Activated naive CD8-positive, alpha-beta T cell treated with anti-CD3 and anti-CD28 coated beads, Interleukin-2, amount 50 U/mL, for 24 hours (primary cell): ENCODE measurements around the gene ULK4.
"Not testable (repeated sequence)": the region's sequence is repeated elsewhere in the genome, so short reads cannot be mapped to it uniquely, and the experiment has no call there.

Source experiments
- ATAC-seq: fragments of 150-1000 bp; cut with Tn5 transposase; one replicate; pipeline ENCODE4 v1.10.0; 2021
- DNase-seq: peaks from one replicate; pipeline ENCODE4 v3.0.0; 2021
- H3K27ac Mint-ChIP-seq: one replicate; pipeline ENCODE4 v1.8.0; 2021; ENCODE audit warnings: mild to moderate bottlenecking, mixed read lengths
- H3K27me3 Mint-ChIP-seq: one replicate; pipeline ENCODE4 v1.8.0; 2021; ENCODE audit warnings: mixed read lengths
- H3K36me3 Mint-ChIP-seq: one replicate; pipeline ENCODE4 v1.8.0; 2021; ENCODE audit warnings: low read depth, mixed read lengths
- H3K4me1 Mint-ChIP-seq: one replicate; pipeline ENCODE4 v1.8.0; 2021; ENCODE audit warnings: mixed read lengths
- H3K4me3 Mint-ChIP-seq: one replicate; pipeline ENCODE4 v1.8.0; 2021; ENCODE audit warnings: mild to moderate bottlenecking, moderate library complexity, mixed read lengths
- H3K9me3 Mint-ChIP-seq: one replicate; pipeline ENCODE4 v1.8.0; 2021; ENCODE audit warnings: mixed read lengths

Gene ULK4

DNA sequence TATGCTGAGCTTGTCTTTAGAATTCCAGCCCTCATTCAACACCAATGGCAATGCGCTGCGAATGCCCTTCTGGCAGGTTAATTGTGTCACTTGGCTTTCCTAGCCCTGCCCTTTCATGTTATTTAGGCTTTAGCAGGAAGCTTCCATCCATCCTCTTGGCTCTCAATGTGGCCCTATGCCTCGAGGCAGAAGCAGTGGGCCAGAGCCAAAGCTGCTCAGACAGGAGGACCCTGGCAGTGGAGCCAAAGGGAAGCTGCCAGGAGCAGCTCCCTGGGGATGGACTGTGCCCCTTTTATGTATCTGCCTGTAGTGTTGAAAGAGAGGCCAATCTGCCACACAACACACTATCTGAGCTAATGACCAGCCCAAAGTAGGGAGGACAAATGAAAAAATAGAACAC lies 386.2 kb downstream of the ULK4 start:
- Mint-ChIP-seq H3K4me3 (no peak overlapping the region), H3K36me3 (peaks cover 5% of the 10 kb centered on the region), H3K9me3 (peaks cover 5% of the 10 kb centered on the region), H3K4me1 (peaks cover 5% of the 10 kb centered on the region), H3K27ac (no peak overlapping the region), H3K27me3 (no peaks in the 10 kb centered on the region)
- DNase-seq (no peak), ATAC-seq (no peak)

DNA sequence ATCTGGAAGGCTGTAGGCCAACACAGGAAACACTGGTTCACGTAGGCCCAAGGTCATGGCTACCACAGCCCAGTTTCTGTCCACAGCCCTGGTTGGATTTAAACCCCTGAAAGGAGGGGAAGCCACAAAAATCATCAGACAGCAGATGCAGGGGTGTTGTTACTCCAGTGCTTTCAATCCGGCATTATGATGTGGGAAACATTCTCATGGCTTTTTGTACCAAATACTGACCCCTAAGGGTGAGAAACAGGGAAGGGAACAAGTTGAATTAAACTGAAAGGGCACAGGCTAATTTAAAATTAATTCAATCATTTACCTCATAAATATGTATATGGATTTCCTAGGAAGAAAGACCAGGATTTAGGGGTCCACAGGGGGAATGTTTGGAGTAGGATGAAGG lies 387.0 kb downstream of the ULK4 start:
- DNase-seq (no peak), ATAC-seq (no peak)
- H3K36me3 Mint-ChIP-seq: peaks cover 5% of the 10 kb centered on the region
- H3K27me3 Mint-ChIP-seq: no peaks in the 10 kb centered on the region
- H3K4me3 Mint-ChIP-seq: no peak overlapping the region
- H3K9me3 Mint-ChIP-seq: peaks cover 5% of the 10 kb centered on the region
- peaks cover 5% of the 10 kb centered on the region for H3K4me1 Mint-ChIP-seq
- no peak overlapping the region for H3K27ac Mint-ChIP-seq

DNA sequence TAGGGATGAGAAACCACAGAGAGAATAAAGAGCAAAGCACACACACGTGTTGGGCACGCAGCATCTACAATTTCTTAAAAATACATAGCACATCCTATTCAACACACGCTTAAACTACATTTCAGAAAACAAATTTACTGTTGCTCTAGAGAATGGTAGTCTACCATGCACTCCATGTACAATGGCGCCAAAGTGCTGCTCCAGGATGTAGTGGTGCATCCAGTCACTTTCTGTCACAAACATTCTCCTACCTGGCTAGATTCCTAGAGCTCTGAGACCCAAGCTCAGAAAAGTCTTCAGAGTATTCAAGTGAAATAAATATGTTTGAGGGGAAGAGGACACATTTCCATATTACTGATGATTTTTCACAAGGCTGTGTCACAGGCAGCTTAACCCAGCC lies 388.3 kb downstream of the ULK4 start:
- H3K27ac Mint-ChIP-seq: no peak overlapping the region
- H3K27me3 Mint-ChIP-seq: no peaks in the 10 kb centered on the region
- H3K9me3 Mint-ChIP-seq: no peaks in the 10 kb centered on the region
- ATAC-seq (no peak), DNase-seq (no peak)
- peaks cover 2% of the 10 kb centered on the region for H3K36me3 Mint-ChIP-seq
- H3K4me1 Mint-ChIP-seq: peaks cover 5% of the 10 kb centered on the region
- H3K4me3 Mint-ChIP-seq: no peak overlapping the region

DNA sequence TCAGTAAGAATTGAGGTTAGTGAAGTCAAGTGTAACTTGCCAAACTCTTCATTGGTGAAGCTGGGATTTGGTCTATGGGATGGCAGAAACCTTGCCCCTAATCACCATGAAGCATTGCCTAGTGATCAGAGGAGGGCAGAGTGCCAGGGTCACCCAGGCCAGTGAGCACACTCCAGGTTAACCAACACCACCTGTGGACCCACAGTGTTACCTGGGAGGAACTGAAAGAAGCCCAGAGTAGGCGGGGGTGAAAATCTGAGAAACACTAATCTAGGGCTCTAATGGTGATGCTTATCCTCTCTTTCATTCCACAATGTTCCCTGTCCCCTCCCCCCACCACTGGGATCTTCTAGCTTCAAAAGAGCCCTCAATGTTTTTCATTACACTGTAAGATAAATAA lies 389.8 kb downstream of the ULK4 start:
- Mint-ChIP-seq H3K9me3 (no peaks in the 10 kb centered on the region), H3K27me3 (no peaks in the 10 kb centered on the region), H3K27ac (no peak overlapping the region), H3K36me3 (peaks cover 6% of the 10 kb centered on the region), H3K4me1 (peaks cover 5% of the 10 kb centered on the region), H3K4me3 (no peak overlapping the region)
- no peak for ATAC-seq
- DNase-seq: no peak

DNA sequence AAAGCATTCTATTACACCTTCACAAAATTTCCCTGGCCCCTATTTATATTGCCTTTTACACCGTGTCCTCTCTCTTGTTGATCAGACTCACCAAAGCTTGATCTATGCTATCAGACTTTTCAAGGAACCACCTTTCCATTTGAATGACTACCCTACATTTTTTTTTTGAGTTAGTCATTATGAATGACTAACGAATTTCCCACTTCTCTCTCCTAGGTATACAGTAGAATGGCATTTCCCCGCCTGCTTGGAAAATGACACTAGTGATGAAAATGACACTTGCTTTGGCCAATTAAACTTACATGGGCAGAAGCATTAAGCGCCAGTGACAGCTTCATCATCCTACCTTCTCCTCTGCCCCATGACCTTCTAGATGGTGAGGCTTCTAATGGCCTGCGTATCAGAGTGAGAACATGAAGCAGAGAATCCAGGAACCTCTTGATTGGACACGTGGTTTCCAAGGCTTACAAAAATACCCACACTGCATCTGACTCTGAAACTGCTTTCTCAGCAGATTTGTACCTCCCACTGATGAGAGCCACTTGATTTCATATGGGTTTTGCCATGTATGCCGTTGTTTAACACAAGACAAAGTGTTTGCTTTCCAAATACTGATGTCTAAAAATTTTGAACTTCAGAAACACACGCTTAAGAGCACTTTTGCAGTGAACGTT lies 392.1 kb downstream of the ULK4 start:
- no peaks in the 10 kb centered on the region for H3K27me3 Mint-ChIP-seq
- peaks cover 15% of the 10 kb centered on the region for H3K36me3 Mint-ChIP-seq
- DNase-seq: no peak
- no peak overlapping the region for H3K4me3 Mint-ChIP-seq
- no peak overlapping the region for H3K27ac Mint-ChIP-seq
- H3K9me3 Mint-ChIP-seq: peaks cover 4% of the 10 kb centered on the region
- H3K4me1 Mint-ChIP-seq: peaks cover 5% of the 10 kb centered on the region
- no peak for ATAC-seq

DNA sequence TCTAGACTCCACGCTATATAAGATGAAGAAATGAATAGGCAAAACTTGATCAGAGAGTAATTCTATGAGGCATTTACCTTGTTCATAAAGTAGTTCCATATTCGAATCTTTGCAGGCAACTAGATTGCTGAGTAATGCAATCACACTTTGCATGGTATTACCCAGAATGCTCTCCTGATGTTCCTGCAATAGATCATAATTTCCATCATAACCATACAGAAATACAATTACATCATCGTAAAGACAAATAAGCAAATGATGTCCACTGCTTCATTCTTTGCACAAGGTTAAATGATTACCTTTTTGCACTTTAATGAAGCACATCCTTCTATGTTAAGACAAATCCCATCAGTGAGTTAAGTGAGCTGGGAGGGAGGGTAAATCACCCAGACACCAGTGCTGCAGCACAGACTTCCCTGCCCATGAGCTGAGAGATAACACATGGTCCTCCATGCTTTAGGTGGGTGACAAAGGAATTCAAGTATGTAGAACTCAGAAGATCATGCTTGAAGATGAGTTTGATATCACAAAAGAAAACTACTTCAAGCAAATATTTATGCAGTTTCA lies 395.9 kb downstream of the ULK4 start:
- Mint-ChIP-seq H3K4me1 (no peaks in the 10 kb centered on the region), H3K27ac (no peak overlapping the region), H3K9me3 (peaks cover 16% of the 10 kb centered on the region), H3K27me3 (no peaks in the 10 kb centered on the region), H3K36me3 (peaks cover 21% of the 10 kb centered on the region), H3K4me3 (no peak overlapping the region)
- ATAC-seq: no peak
- no peak for DNase-seq

DNA sequence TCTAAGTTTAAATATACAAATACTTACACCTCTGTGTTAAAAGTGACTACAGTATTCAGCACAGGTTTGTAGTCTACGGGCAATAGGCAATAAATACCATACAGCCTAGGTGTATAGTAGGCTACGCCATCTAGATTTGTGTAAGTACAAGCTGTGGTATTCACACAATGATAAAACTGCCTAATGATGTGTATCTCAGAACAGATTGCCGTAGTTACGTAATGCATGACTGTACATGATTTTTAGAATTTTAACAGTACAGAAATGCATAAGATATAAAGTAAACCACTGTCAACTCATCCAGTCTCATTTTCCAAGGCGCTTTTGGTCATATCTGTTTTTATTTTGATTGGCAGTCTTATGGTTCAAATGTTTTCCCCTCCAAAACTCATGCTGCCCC lies 396.9 kb downstream of the ULK4 start:
- H3K27ac Mint-ChIP-seq: no peak overlapping the region
- ATAC-seq (no peak), DNase-seq (no peak)
- H3K4me3 Mint-ChIP-seq: no peak overlapping the region
- H3K36me3 Mint-ChIP-seq: peaks cover 21% of the 10 kb centered on the region
- peaks cover 16% of the 10 kb centered on the region for H3K9me3 Mint-ChIP-seq
- H3K4me1 Mint-ChIP-seq: no peaks in the 10 kb centered on the region
- H3K27me3 Mint-ChIP-seq: no peaks in the 10 kb centered on the region

DNA sequence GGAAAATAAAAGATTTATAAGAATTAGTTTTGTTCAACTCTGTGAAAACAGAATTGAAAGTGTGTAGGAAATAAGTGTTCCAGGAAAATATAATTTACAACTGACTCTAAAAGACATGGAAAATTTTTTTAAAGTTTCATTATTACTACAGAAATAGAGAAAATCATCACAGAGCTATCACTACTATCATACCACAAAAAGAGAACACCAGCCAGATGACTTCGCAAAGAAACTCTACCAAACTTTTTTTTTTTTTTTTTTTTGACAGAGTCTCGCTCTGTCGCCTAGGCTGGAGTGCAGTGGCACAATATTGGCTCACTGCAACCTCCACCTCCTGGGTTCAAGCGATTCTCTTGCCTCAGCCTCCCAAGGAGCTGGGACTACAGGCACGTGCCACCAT lies 405.7 kb downstream of the ULK4 start:
- H3K4me3 Mint-ChIP-seq, H3K36me3 Mint-ChIP-seq, H3K27ac Mint-ChIP-seq, DNase-seq, H3K27me3 Mint-ChIP-seq, H3K4me1 Mint-ChIP-seq, ATAC-seq: not testable (repeated sequence)
- peaks cover 16% of the 10 kb centered on the region for H3K9me3 Mint-ChIP-seq

DNA sequence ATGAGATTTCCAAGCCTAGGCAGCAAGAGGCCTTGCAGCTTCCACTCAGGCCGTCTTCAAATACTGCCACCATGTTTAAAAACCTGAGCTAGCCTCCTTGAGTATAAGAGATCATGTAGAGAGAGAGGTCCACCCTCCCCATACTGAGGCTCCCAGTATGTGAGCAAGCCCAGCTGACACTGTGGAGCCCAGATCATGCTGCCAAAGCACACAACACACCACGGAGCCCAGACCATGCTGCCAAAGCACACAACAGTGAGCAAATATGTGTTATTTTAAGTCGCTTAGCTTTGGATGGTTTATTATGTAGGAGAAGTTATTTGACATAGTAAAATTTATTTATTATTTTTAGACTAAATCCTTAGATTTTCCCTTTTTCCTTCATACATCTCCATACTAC lies 428.9 kb downstream of the ULK4 start:
- Mint-ChIP-seq H3K27me3 (no peaks in the 10 kb centered on the region), H3K36me3 (no peaks in the 10 kb centered on the region), H3K9me3 (no peaks in the 10 kb centered on the region), H3K27ac (no peak overlapping the region), H3K4me1 (no peaks in the 10 kb centered on the region), H3K4me3 (no peak overlapping the region)
- no peak for DNase-seq
- no peak for ATAC-seq

DNA sequence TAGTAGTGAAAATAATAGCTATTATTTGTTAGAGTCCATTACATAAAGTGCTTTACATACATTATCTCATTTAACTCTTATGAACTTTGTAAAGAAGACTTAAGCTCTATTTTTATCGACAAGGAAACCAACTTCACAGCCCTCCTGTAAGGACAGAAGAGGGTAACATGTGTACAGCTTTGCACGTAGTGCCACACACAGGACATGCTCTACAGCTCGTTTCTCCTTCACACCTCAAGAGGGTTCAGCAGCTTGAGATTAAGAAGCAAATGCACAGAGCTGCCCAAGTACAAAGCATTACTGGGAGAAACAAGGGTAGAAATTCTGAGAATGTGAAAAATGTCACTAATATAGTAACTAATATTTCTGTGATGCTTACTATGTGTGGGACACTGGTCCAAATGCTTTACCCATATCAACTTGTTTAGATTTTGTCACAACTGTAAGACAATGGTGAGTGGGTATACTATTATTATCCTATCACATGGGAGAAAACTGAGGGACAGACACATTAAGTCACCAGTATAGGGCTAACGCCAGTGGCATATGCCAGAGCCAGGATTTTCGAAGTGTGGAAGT lies 434.8 kb downstream of the ULK4 start:
- no peak overlapping the region for H3K27ac Mint-ChIP-seq
- no peak for ATAC-seq
- H3K4me3 Mint-ChIP-seq: no peak overlapping the region
- no peaks in the 10 kb centered on the region for H3K36me3 Mint-ChIP-seq
- DNase-seq: no peak
- H3K4me1 Mint-ChIP-seq: peaks cover 5% of the 10 kb centered on the region
- H3K27me3 Mint-ChIP-seq: no peaks in the 10 kb centered on the region
- no peaks in the 10 kb centered on the region for H3K9me3 Mint-ChIP-seq

DNA sequence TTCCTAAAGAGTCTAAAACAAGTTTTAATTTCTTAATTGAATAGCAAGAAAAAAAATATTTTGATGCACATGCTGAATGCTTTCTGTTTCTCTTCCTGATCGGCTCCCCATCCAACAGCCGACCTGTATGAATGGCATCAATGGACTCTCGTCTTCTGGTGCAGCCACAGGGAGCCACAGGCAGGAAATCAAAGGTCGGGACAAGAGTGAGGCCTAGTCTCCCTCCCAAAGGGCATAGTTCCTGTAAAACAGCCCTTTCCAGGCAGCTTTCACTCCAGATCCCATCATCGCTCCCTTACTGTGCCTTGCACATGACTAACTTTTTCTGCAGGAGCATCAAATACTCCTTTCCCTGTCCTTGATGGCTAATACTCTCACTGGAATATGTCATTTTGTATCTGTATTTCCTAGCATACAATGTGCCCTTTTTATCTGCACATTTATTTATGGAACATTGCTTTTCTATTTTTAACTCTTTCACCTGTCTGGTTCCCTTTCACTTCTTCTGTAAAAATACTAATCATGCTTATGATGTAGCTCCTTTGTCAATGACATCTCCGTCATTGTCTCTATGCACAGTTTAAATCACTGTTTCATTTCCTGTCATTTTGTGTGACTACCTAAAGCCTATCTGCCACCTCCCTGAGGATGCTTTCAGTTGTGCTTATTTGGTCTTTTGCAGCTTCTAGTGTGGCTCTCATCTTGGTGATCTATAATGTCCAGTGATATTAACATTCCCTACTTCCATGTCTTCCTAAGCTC lies 436.4 kb downstream of the ULK4 start:
- ATAC-seq: no peak
- no peaks in the 10 kb centered on the region for H3K9me3 Mint-ChIP-seq
- H3K4me1 Mint-ChIP-seq: peaks cover 5% of the 10 kb centered on the region
- no peak overlapping the region for H3K27ac Mint-ChIP-seq
- H3K27me3 Mint-ChIP-seq: no peaks in the 10 kb centered on the region
- no peaks in the 10 kb centered on the region for H3K36me3 Mint-ChIP-seq
- no peak overlapping the region for H3K4me3 Mint-ChIP-seq
- no peak for DNase-seq

DNA sequence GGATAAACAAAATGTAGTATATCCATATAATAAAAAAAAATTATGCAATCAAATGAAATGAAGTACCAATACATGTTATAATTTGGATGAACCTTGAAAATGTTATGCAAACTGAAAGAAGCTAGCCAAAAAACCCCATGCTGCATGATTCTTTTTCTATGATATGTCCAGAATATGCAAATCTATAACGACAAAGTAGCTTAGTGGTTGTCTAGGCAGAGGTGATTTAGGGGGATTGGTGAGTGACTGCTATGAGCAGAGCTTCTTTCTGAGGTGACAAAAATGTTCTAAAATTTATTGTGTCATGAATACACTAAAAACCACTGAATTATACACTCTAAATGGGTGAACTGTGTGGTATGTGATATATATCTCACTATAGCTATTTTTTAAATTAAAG lies 438.0 kb downstream of the ULK4 start:
- no peak overlapping the region for H3K4me3 Mint-ChIP-seq
- H3K4me1 Mint-ChIP-seq: peaks cover 5% of the 10 kb centered on the region
- no peaks in the 10 kb centered on the region for H3K36me3 Mint-ChIP-seq

DNA sequence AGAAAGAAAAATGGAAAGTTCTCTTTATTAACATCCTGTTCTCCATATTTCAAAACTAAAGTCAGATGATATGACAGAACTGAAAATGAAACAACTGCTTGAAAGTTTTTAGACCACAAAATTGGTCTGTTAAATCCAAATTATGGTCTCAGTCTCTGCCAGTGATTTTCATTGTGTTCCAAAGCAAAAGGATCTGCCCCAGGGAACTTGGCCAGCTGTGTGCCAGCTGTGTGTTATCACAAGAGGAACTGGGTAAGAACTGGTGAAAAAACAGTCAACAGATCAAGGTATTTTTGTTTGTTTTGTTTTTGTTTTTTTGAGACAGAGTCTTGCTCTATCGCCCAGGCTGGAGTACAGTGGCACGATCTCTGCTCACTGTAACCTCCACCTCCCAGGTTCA lies 439.3 kb downstream of the ULK4 start:
- no peaks in the 10 kb centered on the region for H3K27me3 Mint-ChIP-seq
- DNase-seq: no peak
- no peaks in the 10 kb centered on the region for H3K9me3 Mint-ChIP-seq
- no peak overlapping the region for H3K4me3 Mint-ChIP-seq
- H3K4me1 Mint-ChIP-seq: peaks cover 5% of the 10 kb centered on the region
- H3K36me3 Mint-ChIP-seq: no peaks in the 10 kb centered on the region
- no peak for ATAC-seq
- H3K27ac Mint-ChIP-seq: no peak overlapping the region

More for the DNA sequence above, 438.0 kb downstream of the ULK4 start:
- no peak for DNase-seq
- ATAC-seq: no peak
- Mint-ChIP-seq H3K27ac (no peak overlapping the region), H3K27me3 (no peaks in the 10 kb centered on the region), H3K9me3 (no peaks in the 10 kb centered on the region)

DNA sequence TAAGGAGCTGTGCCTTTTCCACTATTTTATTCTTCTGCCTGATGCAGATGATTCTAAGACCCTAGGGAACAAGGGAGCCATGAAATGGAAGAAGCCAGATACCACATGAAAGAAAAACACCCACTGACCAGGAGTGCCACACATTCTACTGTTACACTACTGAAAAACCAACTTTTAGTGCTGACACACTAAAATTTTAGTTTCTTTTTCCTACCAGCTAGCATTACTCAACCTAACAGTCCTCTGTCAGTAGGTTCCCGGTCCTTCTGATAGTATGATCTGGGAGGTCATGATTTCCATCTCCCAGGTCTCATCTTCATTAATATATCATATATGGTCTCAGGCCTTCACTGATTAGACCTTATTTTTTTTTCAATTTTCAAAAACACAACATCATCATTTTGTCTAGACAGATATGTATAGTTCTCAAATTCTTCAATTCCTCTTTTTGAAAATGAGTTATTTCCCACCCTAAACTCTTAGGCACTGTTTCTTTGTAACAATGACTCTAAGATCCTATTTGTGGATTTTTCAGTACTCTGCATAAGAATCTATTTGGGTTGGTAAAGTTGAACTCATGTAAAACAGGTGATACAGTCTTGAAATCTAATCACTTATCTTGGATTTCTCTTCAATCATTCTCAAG lies 440.8 kb downstream of the ULK4 start:
- Mint-ChIP-seq H3K9me3 (peaks cover 4% of the 10 kb centered on the region), H3K4me3 (no peak overlapping the region), H3K36me3 (peaks cover 2% of the 10 kb centered on the region), H3K4me1 (peaks cover 5% of the 10 kb centered on the region), H3K27me3 (no peaks in the 10 kb centered on the region), H3K27ac (no peak overlapping the region)
- DNase-seq: no peak
- ATAC-seq: no peak

DNA sequence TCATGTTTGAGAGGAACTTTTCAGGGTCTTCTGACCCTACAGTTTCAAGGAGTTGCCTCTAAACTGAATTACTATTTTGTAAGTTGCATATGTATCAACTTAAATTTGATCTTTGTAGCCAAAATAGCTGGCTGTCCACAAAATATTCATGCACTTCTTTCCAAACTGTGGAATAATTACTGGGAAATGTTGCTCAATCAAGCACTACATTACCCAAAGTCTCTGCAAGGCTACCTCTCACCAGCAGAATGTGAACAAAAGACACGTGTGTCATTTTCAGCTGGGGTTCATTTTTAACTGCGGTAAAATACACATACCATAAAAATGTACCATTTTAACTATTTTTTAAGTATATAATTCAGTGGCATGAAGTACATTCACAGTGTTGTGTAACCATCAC lies 442.2 kb downstream of the ULK4 start:
- no peak overlapping the region for H3K27ac Mint-ChIP-seq
- no peak for ATAC-seq
- peaks cover 3% of the 10 kb centered on the region for H3K36me3 Mint-ChIP-seq
- no peak overlapping the region for H3K4me3 Mint-ChIP-seq
- H3K27me3 Mint-ChIP-seq: no peaks in the 10 kb centered on the region
- H3K4me1 Mint-ChIP-seq: peaks cover 5% of the 10 kb centered on the region
- no peak for DNase-seq
- peaks cover 9% of the 10 kb centered on the region for H3K9me3 Mint-ChIP-seq
